DND-41 (cell line): Measurements from ENCODE around the gene CEACAM16.

Experiments used
- ATAC-seq: fragments of 200-7000 bp; cut with Tn5 transposase; 3 replicates; pipeline ENCODE4 v1.9.1; 2021; ENCODE audit warnings: low read depth; ENCODE audit not compliant: insufficient read depth
- DNase-seq: peaks from one replicate; pipeline ENCODE4 v3.0.0-alpha.2; 2020
- H2AFZ ChIP-seq: 2 replicates; pipeline ENCODE4 v1.6.0; 2012; ENCODE audit warnings: low read depth, low read length
- H3K27ac ChIP-seq: 2 replicates; pipeline ENCODE4 v1.5.1; 2012; ENCODE audit warnings: low read length, inconsistent platforms
- H3K27me3 ChIP-seq: fragments of 200-600 bp; sonication (generic); 2 replicates; pipeline ENCODE4 v1.6.0; 2012; ENCODE audit warnings: low read length, mild to moderate bottlenecking, inconsistent platforms; ENCODE audit not compliant: insufficient read depth, poor library complexity
- H3K36me3 ChIP-seq: 2 replicates; pipeline ENCODE4 v1.5.1; 2012; ENCODE audit warnings: low read length, inconsistent platforms; ENCODE audit not compliant: insufficient read depth
- H3K4me1 ChIP-seq: 2 replicates; pipeline ENCODE4 v1.5.1; 2012; ENCODE audit warnings: mild to moderate bottlenecking, low read length; ENCODE audit not compliant: insufficient read depth
- H3K4me2 ChIP-seq: 2 replicates; pipeline ENCODE4 v1.6.0; 2012; ENCODE audit warnings: mild to moderate bottlenecking, moderate library complexity, low read length, inconsistent platforms; ENCODE audit not compliant: insufficient read depth
- H3K4me3 ChIP-seq, 2 experiments: fragments of 200-600 bp in 1 of 2; shearing (Covaris generic) in 1 of 2; 2 replicates each; pipeline ENCODE4 v1.5.1; 2012 to 2016; ENCODE audit warnings: inconsistent platforms in 2 of 2, low read length in 2 of 2, mild to moderate bottlenecking in 2 of 2, low read depth in 1 of 2, moderate library complexity in 1 of 2
- H3K79me2 ChIP-seq: 2 replicates; pipeline ENCODE4 v1.6.0; 2012; ENCODE audit warnings: low read length, inconsistent platforms; ENCODE audit not compliant: insufficient read depth
- H3K9ac ChIP-seq: 2 replicates; pipeline ENCODE4 v1.6.0; 2012; ENCODE audit warnings: low read depth, mild to moderate bottlenecking, inconsistent platforms, low read length, moderate library complexity
- H3K9me3 ChIP-seq: 2 replicates; pipeline ENCODE4 v1.5.1; 2012; ENCODE audit warnings: low read length, moderate library complexity, mild to moderate bottlenecking, inconsistent platforms; ENCODE audit not compliant: insufficient read depth, severe bottlenecking
- H4K20me1 ChIP-seq: 2 replicates; pipeline ENCODE4 v1.6.0; 2012; ENCODE audit warnings: low read length; ENCODE audit not compliant: insufficient read depth
- CTCF ChIP-seq: IDR thresholded peaks from 2 replicates; pipeline ENCODE4 v1.5.1; 2012; ENCODE audit warnings: borderline replicate concordance, low read length, moderate library complexity, mild to moderate bottlenecking; ENCODE audit not compliant: poor library complexity, severe bottlenecking; ENCODE audit errors: extremely low read depth
- EZH2 ChIP-seq: IDR thresholded peaks from 3 replicates; pipeline ENCODE4 v1.6.1; 2012; ENCODE audit warnings: borderline replicate concordance, low read depth, mild to moderate bottlenecking, moderate library complexity, low read length, inconsistent platforms; ENCODE audit not compliant: severe bottlenecking

CEACAM16 gene

GRCh38 chr19:44660081-44660480 is 38.9 kb upstream of the CEACAM16 start:
- TF ChIP-seq EZH2 (no peak), CTCF (no peak)
- H3K36me3 ChIP-seq, result no peaks in the 10 kb centered on the region
- DNase-seq (no peak), ATAC-seq (no peak)
- no peak overlapping the region for H3K4me3 ChIP-seq
- no peaks in the 10 kb centered on the region for H3K27me3 ChIP-seq
- H2AFZ ChIP-seq, result no peak overlapping the region
- no peaks in the 10 kb centered on the region for H3K79me2 ChIP-seq
- H3K4me1 ChIP-seq, result no peaks in the 10 kb centered on the region
- no peak overlapping the region for H3K9ac ChIP-seq
- no peaks in the 10 kb centered on the region for H4K20me1 ChIP-seq
- no peak overlapping the region for H3K4me2 ChIP-seq
- H3K27ac ChIP-seq, result no peak overlapping the region
- H3K9me3 ChIP-seq, result no peaks in the 10 kb centered on the region

- Histone ChIP-seq H3K36me3 (no peaks in the 10 kb centered on the region), H2AFZ (no peak overlapping the region), H3K9ac (no peak overlapping the region), H4K20me1 (no peaks in the 10 kb centered on the region), H3K27ac (no peak overlapping the region), H3K9me3 (no peaks in the 10 kb centered on the region), H3K27me3 (no peaks in the 10 kb centered on the region), H3K4me3 (no peak overlapping the region), H3K4me2 (no peak overlapping the region), H3K79me2 (no peaks in the 10 kb centered on the region), H3K4me1 (no peaks in the 10 kb centered on the region)
- DNase-seq, result no peak
- no peak for ATAC-seq
- TF ChIP-seq EZH2 (no peak), CTCF (no peak)
Observed at GRCh38 chr19:44661205-44661604, 37.7 kb upstream of the CEACAM16 start.

- H3K36me3 ChIP-seq, result no peaks in the 10 kb centered on the region
- no peaks in the 10 kb centered on the region for H4K20me1 ChIP-seq
- no peaks in the 10 kb centered on the region for H3K27me3 ChIP-seq
- DNase-seq, result no peak
- H3K4me2 ChIP-seq, result no peak overlapping the region
- no peaks in the 10 kb centered on the region for H3K4me1 ChIP-seq
- no peak overlapping the region for H3K4me3 ChIP-seq
- ATAC-seq, result no peak
- H3K79me2 ChIP-seq, result no peaks in the 10 kb centered on the region
- TF ChIP-seq EZH2 (no peak), CTCF (no peak)
- no peak overlapping the region for H3K9ac ChIP-seq
- H2AFZ ChIP-seq, result no peak overlapping the region
- no peaks in the 10 kb centered on the region for H3K9me3 ChIP-seq
- H3K27ac ChIP-seq, result no peak overlapping the region
Observed at GRCh38 chr19:44661904-44662303, 37.0 kb upstream of the CEACAM16 start.

GRCh38 chr19:44662691-44663385 is 36.1 kb upstream of the CEACAM16 start:
- Histone ChIP-seq H3K4me3 (no peak overlapping the region), H3K27me3 (no peaks in the 10 kb centered on the region), H4K20me1 (no peaks in the 10 kb centered on the region), H3K4me2 (no peak overlapping the region), H3K9me3 (no peaks in the 10 kb centered on the region), H2AFZ (no peak overlapping the region), H3K4me1 (no peaks in the 10 kb centered on the region), H3K79me2 (no peaks in the 10 kb centered on the region), H3K27ac (no peak overlapping the region), H3K9ac (no peak overlapping the region), H3K36me3 (no peaks in the 10 kb centered on the region)
- ATAC-seq, result no peak
- no peak for DNase-seq
- no peak for TF ChIP-seq CTCF
- no peak for TF ChIP-seq EZH2
